ENCODE results near the gene ZNF816.
"Not testable (repeated sequence)": the region's sequence is repeated elsewhere in the genome, so short reads cannot be mapped to it uniquely, and the experiment has no call there.

The ZNF816 gene

DNA sequence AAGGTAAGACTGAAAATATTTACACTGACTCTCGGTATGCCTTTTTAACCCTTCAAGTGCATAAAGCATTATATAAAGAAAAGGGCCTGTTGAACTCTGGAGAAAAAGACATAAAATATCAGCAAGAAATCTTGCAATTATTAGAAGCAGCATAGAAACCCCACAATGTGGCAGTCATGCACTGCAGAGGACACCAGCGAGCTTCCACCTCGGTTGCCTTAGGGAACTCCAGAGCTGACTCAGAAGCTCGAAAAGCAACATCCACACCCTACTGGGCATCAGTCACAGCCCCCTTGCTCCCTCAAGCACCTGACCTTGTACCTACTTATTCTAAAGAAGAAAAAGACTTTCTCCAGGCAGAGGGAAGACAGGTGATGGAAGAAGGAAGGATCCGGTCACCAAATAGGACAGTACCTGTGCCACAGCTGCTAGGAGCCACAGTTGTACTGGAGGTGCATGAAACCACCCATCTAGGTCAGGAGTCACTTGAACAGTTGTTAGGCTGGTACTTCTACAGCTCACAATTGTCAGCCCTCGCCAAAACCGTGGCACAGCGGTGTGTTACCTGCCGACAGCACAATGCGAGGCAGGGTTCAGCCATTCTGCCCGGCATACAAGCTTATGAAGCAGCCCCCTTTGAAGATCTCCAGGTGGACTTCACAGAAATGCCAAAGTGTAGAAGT lies 2.9 kb downstream of the ZNF816 start:
- DNase-seq: no peak

GRCh38 chr19:52957591-52957990 lies 5.1 kb downstream of the ZNF816 start:
- DNase-seq: no peak

GRCh38 chr19:52956917-52957316 lies 5.8 kb downstream of the ZNF816 start:
- DNase-seq: no peak

DNA sequence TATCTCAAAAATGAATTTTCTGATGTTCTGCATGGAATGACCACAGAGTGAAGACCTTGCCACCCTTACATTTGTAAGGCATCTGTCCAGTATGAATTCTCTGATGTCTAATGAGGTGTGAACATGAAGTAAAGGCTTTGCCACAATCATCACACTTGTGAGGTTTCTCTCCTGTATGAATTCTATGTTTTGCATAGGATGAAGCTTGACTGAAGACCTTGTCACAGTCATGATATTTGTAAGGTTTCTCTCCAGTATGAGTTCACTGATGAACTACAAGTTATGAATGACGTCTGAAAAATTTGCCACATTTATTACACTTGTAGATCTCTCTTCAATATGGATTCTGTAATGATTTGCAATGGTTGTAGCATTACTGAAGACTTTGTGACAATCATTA lies 13.3 kb downstream of the ZNF816 start:
- DNase-seq: no peak

DNA sequence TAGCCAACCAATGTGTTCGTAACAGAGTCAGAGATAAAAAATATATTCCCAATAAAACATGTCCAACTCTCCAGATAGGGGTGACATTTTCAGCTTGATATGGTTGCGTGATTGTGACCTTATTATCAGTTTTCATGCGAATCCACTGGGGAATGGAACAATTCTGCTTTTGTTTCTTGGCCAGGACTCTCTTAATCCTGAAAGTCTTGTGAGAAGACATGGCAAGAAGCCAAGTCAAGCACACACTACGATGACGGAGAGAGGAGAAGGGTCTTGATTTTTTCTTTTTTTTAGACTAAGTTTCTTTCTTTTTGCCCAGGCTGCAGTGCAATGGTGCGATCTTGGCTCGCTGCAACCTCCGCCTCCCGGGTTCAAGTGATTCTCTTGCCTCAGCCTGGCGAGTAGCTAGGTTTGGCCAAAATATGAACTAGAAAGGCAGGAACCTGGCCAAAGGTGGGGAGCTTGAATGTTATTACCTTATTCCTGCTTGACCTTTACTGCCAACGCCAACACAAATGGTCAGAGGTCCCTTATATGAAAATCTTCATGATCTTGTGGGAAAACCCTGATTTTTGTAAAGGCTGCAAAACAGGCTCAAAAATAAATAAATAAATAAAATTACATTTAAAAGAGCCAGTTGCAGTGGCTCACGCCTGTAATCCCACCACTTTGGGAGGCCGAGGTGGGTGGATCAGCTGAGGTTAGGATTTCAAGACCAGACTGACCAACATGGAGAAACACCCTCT lies 14.5 kb downstream of the ZNF816 start:
- no peak for DNase-seq

DNA sequence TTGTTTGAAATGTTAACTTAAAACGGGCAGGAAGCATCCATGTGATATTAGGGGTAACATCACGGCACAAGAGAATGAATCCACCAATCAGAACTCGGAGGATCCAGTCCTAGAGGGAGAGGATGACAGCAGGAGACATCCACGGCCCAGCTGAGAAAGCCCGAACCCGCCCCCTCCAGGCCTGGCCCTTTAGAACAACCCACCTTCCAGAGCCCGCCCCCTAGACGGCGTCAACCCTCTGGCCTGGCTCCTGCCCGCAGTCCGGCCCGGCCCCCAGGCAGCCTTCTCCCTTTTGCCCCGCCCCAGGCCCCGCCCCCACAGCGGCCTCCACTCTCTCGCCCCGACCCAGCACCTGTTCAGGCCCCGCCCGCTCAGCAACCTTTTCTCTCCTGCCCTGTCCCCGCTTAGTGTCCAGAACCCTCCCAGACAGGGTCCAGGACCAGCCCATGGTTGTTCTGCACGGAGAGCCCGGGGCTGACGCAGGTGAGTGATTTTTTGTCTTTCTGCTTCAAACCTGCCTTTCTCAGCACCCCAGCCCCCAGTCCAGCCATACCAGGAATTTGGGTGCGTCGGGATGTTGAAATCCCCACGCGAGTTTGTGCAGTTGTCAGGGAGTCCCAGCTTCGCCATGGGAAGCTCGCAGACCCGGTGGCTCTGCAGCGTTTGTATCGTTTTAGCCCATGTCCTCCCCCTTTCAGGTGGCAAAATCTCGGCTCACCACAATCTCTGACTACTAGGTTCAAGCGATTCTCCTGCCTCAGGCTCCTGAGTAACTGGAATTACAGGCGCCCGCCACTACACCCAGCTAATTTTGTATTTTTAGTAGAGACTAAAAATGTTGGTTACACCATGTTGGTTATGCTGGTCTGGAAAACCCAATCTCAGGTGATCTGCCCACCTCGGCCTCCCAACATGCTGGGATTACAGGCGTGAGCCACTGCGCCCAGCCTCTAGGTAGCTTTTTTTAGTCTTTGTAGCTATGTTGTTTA lies 16.1 kb downstream of the ZNF816 start:
- DNase-seq: no peak

DNA sequence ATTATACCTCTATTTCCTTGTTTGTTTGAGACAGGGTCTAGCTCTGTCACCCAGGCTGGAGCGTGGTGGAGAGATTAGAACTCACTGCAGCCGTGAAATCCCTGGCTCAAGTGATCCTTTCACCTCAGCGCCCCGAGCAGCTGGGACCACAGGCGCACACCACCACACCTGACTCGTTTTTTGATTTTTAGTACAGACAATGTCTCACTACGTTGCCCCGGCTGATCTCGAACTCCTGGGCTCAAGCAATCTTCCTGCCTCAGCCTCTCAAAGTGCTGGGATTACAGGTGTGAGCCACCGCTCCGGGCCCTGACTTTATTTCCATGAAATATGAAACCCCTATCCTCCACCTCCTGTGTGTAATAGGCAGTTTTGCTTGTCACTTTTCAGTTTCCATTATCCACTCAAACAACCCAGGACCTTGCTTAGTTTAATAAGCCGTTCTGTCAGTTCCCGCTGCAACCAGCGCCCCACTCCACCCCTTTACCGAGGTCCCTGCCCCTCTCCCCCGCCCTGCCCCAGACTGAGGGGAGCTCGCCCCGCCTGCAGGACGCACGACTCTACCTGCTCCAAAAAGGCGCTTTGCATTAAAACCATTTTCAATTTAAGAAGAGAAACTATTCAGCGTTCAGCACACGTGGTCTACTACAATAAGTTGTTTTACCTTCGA lies 16.9 kb downstream of the ZNF816 start:
- no peak for DNase-seq

GRCh38 chr19:52944703-52945493 lies 17.8 kb downstream of the ZNF816 start:
- DNase-seq: not testable (repeated sequence)

DNA sequence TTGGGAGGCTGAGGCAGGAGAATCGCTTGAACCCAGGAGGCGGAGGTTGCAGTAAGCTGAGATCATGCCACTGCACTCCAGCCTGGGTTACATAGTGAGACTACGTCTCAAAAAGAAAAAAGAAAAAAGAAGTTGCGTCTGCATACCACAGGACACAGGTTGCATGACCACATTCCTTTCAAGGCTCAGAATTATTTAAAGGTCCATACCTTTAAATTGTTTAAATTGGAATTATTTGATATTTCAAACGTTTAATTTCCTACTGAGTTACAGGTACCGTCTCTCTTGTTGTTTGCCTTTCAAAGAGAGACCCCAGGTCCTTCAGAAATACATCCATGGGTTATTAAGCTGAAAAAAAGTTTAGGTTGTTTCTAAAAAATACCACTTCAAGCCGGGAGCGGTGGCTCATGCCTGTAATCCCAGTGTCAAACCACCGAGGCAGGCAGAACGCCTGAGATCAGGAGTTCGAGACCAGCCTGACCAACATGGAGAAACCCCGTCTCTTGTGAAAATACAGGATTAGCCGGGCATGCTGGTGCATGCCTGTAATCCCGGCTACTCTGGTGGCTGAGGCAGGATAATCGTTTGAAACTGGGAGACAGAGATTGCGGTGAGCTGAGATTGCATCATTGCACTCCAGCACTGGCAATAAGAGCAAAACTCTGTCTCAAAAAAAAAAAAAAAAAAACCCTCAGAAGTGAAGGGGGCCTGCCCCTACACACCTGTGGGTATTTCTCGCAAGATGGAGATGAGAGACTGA lies 18.6 kb downstream of the ZNF816 start:
- DNase-seq: no peak

GRCh38 chr19:52943134-52943883 lies 19.4 kb downstream of the ZNF816 start:
- DNase-seq: no peak

- peak in 1 of 2 experiments; percentile 24 for DNase-seq
Measured at GRCh38 chr19:52942386-52943133, 20.1 kb downstream of the ZNF816 start.

- no peak for DNase-seq
Measured at GRCh38 chr19:52941941-52942385, 20.7 kb downstream of the ZNF816 start.

DNA sequence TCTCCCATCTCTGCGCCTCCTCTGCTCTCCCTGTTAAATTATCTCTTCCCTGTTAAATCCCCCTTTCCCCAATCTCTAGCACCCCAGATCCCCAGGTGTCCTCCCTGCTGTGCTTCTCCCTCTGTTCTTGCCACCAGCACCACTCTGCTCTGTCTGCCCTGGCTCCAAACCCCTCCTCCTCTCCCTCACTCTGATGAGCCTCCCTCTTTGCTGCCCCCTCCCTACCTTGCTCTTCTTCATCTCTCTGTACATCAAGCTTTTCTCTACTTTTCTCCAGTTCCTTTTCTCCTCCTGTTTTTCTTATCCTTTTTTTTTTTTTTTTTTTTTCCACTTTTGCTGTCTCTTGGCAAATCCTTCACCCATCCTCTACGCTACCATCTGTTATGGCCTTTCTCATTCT lies 21.2 kb downstream of the ZNF816 start:
- DNase-seq: not testable (repeated sequence)

GRCh38 chr19:52940905-52941304 lies 21.8 kb downstream of the ZNF816 start:
- DNase-seq: not testable (repeated sequence)

GRCh38 chr19:52938761-52939160 lies 23.9 kb downstream of the ZNF816 start:
- no peak for DNase-seq

GRCh38 chr19:52936954-52937325 lies 25.7 kb downstream of the ZNF816 start:
- no peak for DNase-seq

DNA sequence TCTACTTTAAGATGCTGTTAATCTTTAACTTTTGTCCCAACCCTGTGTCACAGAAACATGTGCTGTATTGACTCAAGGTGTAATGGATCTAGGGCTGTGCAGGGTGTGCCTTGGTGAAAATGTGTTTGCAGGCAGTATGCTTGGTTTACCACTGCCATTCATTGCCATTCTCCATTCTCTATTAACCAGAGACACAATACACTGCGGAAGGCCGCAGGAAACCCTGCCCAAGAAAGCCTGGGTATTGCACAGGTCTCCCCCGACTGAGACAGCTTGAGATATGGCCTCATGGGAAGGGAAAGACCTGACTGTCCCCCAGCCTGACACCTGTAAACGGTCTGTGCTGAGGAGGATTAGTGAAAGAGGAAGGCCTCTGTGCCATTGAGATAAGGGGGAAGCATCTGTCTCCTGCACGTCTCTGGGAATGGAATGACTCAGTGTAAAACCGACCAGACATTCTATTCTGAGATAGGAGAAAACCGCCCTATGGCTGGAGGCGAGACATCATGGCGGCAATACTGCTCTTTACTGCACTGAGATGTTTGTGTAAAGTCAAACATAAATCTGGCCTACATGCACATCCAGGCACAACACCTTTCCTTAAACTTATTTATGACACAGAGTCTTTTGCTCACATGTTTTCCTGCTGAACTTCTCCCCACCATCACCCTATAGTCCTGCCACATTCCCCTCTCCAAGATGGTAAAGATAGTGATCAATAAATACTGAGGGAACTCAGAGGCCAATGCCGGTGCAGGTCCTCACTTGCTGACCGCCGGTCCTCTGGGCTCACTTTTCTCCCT lies 26.3 kb downstream of the ZNF816 start:
- no peak for DNase-seq

GRCh38 chr19:52935434-52935833 lies 27.2 kb downstream of the ZNF816 start:
- no peak for DNase-seq

DNA sequence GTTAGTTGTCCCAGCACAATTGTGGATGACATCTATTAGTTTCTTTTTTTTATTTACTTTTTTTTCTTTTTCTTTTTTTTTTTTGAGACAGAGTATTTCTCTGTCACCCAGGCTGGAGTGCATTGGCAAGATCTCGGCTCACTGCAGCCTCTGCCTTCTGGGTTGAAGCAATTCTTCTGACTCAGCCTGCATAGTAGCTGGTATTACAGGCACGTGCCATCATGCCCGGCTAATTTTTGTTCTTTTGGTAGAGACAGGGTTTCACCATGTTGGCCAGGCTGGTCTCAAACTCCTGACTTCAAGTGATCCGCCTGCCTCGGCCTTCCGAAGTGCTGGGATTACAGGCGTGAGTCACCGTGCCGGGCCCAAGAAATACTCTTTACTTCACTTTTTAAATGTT lies 38.0 kb downstream of the ZNF816 start:
- not testable (repeated sequence) for DNase-seq

Measured in NCI-H524 (cell line).